Measurements from ENCODE around the gene HBP1.
"Not testable (repeated sequence)": the region's sequence is repeated elsewhere in the genome, so short reads cannot be mapped to it uniquely, and the experiment has no call there.

HBP1 gene, protein sequence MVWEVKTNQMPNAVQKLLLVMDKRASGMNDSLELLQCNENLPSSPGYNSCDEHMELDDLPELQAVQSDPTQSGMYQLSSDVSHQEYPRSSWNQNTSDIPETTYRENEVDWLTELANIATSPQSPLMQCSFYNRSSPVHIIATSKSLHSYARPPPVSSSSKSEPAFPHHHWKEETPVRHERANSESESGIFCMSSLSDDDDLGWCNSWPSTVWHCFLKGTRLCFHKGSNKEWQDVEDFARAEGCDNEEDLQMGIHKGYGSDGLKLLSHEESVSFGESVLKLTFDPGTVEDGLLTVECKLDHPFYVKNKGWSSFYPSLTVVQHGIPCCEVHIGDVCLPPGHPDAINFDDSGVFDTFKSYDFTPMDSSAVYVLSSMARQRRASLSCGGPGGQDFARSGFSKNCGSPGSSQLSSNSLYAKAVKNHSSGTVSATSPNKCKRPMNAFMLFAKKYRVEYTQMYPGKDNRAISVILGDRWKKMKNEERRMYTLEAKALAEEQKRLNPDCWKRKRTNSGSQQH

GRCh38 chr7:107168233-107169119 is at the start of gene HBP1:
Gene HBP1 (plus strand): TSS chr7:107169003. CDS start chr7:107179894, 10,891 bp downstream.
- peak; percentile 100 for DNase-seq (ENCODE audit: low read depth, low spot score)

DNA sequence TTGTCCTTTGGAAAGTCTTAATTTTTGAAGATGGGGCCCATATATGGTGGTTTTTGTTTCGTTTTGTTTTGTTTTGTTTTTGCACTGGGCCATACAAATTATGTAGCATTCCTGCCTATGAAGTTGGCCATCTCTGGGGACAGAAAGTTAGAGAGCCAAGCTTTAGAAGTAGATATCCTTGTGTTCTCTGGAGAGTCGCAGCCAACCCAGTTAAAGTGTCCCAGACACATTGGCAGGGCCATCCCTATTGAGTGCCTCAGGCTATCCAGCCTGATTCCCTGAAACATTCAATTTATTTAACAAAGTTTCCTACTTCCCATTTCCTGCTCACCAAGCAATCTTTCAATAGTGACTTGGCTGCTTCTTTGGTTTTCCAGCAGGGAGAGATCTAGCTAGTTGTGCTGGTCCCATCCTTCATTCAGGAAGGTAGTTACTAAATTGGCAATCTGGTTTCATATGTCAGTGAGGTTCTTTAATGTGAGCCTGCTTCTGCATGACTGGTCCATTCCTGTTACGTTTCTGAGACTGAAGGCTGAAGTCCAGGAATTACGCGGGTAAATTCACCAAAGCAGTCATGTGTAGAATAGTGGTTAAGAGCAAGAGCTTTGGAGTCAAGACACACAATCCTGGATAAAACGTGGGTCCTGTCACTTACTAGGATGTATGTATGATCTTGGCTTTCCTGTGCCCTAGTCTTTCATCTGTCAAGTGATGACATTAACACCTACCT is 49.3 kb upstream of the HBP1 start:
- DNase-seq (ENCODE audit: low read depth, low spot score) = peak; percentile 80

DNA sequence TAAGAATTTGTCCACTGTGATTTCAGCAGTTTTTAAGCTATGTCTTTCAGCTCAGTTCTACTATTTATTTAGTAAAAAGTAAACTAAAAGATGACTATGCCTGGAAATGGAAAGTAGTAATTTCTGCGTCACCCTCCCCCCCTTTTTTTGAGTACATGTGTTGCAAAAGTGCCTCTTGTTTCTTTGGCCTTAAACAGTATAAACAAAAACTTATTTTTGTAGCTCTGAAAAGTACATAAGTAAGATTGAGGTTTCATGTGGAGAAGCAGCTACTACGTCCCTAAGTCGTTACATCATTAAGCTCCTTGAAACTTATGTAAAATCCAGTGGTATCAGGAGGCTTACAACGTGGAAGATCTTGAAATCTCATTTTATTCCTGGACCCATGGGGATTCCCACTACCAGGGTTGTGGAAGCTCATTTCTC is 46.3 kb upstream of the HBP1 start:
- DNase-seq (ENCODE audit: low read depth, low spot score) = no peak

GRCh38 chr7:107123392-107123791 is 45.4 kb upstream of the HBP1 start:
- DNase-seq (ENCODE audit: low read depth, low spot score) = no peak

DNA sequence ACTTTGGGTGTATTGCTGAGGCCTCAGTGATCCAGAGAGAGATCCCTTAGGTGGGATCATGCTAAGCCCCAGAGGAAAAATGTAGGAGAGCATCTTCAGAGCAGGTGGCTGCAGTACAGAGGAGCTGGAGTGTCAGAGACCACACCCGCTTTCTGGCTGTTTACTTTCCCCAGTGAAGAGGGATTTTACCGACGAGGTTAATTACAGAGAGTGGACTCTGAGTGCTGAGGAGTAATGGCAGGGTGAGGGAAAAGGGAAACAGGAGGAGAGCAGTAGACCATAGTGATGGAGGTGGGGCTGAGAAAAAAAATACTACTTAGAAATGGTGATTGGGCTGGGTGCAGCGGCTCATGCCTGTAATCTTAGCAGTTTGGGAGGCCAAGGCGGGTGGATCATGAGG is 43.3 kb upstream of the HBP1 start:
- no peak for DNase-seq (ENCODE audit: low read depth, low spot score)

DNA sequence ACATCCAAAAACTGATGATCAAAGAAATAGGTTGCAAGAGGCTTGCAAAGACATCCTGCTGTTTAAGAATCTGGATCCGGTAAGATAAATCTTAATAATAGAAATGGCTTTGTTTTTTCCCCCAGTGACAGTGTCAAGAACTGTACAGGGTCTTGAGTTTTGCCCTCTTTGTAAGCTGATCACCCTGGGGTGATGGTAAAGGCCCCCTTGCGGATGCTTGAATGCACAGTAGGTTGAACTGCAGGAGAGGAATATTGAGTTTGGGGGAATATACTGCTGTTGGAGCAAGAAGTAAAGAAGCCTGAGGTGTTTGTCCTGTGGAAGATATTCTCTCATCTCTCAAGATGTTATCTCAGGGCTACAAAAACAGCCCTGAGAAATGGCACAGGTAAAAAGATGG is 40.6 kb upstream of the HBP1 start:
- DNase-seq (ENCODE audit: low read depth, low spot score) = no peak

DNA sequence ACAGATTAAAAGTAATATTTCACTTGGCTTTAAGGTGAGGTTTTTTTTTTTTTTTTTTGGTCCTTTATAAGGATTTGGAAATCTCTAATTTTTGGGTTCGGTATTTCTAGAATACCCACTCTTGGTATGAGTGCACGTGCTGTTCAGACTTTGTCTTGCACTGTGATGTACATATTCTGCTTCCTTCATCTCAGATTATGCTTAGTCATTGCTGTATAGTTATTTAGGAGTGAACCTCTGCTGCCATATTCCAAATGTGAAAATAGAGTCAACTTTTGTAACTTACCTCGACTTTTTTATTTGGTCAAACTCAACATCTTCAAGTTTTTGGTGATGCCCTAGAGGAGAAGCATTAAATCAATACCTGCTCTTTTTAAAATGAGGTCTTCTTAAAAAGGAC is 40.1 kb upstream of the HBP1 start:
- DNase-seq (ENCODE audit: low read depth, low spot score) = no peak

GRCh38 chr7:107130487-107131220 is 38.1 kb upstream of the HBP1 start:
- DNase-seq (ENCODE audit: low read depth, low spot score) = peak; percentile 82

- no peak for DNase-seq (ENCODE audit: low read depth, low spot score)
Observed at GRCh38 chr7:107133396-107133795, 35.4 kb upstream of the HBP1 start.

DNA sequence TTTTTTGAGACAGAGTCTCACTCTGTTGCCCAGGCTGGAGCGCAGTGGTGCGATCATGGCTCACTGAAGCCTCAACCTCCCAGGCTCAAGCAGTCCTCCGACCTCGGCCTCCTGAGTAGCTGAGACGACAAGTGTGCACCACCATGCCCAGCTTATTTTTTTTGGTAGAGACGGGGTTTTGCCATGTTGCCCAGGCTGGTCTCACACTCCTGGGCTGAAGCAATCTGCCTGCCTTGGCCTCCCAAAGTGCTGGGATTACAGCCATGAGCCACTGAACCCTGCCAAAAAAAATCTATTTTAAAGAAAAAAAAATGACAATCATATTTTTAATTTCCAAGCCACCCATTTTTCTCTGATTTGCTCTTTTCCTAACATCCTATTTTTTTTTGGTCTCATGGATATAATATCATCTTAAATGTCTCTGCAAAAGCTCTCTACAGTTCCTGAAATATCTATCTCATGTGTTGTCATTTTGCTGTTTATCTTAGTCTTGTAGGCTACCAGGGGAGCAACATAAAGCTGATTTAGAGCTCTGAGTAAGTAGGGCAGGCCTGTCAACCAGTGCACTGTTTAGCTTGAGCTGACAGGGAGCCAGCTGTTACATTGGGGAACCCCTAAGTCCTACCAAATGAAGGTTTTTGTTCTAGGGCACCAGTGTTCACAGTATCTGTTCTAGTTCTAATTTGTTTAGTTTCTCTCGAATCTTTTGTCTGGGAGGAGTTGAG is 29.9 kb upstream of the HBP1 start:
- DNase-seq (ENCODE audit: low read depth, low spot score) = no peak

- DNase-seq (ENCODE audit: low read depth, low spot score) = not testable (repeated sequence)
Observed at GRCh38 chr7:107143875-107144274, 24.9 kb upstream of the HBP1 start.

DNA sequence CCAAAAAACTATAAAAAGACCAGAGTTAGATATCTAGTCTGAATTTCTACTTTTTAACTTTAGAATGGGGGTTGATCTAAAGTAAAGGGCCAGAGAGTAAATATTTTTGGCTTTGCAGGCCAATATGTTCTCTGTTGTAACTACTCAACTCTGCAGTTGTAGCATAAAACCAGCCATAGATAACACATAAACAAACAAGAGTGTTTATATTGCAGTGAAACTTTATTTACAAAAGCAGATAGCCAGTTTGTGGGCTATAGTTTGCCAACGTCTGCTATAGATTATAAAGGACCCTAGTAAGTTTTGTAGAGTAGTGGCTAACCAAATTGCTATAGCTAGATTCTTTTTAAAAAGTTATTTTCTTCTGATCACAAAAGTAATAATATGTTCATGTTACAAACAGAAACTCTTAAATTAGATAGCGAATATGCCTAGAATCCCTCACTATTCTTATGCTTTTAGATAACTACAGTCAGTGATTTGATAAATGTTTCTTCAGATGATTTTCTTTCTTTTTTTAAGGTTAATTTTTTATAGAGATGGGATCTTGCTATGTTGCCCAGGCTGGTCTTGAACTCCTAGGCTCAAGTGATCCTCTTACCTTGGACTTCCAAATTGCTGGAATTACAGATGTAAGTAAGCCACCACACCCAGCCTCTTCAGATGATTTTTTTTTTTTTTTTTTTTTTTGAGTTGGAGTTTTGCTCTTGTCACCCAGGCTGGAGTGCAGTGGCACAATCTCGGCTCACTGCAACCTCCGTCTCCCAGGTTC is 23.6 kb upstream of the HBP1 start:
- no peak for DNase-seq (ENCODE audit: low read depth, low spot score)

GRCh38 chr7:107147464-107148393 is 21.1 kb upstream of the HBP1 start:
- peak; percentile 56 for DNase-seq (ENCODE audit: low read depth, low spot score)

DNA sequence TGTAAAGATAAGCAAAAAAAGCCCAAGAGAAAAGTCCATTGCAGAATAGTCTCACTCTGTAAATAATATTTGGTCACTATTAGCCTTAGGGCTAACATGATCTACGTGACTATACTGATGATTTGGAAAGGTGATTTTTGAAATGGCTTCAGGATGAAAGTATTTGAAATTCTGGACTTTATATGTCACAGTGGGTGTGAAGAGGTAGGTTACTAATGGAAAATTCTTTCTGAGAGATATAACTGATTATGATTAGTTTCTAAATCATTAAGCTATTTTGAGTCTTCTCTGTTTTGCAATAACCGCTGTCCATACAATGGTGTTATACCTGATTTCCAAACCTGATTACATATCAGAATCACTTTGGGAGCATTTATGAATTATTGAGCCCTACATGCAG is 20.1 kb upstream of the HBP1 start:
- no peak for DNase-seq (ENCODE audit: low read depth, low spot score)

DNA sequence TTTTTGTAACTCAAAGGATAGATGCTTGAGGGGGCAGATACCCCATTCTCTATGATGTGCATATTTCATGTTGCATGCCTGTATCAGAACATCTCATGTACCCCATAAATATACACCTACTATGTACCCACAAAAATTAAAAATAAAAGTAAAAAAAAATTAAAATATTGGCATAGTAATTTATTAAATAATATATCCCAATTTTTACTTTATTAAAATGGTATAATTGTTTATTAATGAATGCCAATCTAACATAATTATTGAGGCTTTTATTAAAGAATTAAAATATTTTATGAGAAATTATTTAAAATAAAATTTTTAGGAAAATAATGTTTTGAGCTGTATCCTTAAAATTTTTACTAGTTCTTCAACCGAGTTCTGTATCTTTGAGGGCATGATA is 18.9 kb upstream of the HBP1 start:
- no peak for DNase-seq (ENCODE audit: low read depth, low spot score)

GRCh38 chr7:107150375-107151073 is 18.3 kb upstream of the HBP1 start:
- peak; percentile 82 for DNase-seq (ENCODE audit: low read depth, low spot score)

- DNase-seq (ENCODE audit: low read depth, low spot score) = no peak
Observed at GRCh38 chr7:107151538-107151937, 17.3 kb upstream of the HBP1 start.

- DNase-seq (ENCODE audit: low read depth, low spot score) = peak; percentile 34
Observed at GRCh38 chr7:107152011-107152410, 16.8 kb upstream of the HBP1 start.

Measured in astrocyte of the hippocampus (primary cell).